HG02642 (cell line): Measurements from ENCODE around the gene CDKL1.
"Not testable (repeated sequence)": the region's sequence is repeated elsewhere in the genome, so short reads cannot be mapped to it uniquely, and the experiment has no call there.

ENCODE experiments used
- ATAC-seq: cut with Tn5 transposase; IDR thresholded peaks from one replicate; pipeline ENCODE4 v1.9.1; 2021; ENCODE audit warnings: mild to moderate bottlenecking; ENCODE audit not compliant: unreplicated experiment, poor library complexity

CDKL1 gene

GRCh38 chr14:50359631-50360030 is 37.0 kb downstream of the CDKL1 start:
- no peak for ATAC-seq

- ATAC-seq, result no peak
These were observed 38.8 kb downstream of the CDKL1 start for GRCh38 chr14:50357753-50358395.

GRCh38 chr14:50357124-50357523 is 39.6 kb downstream of the CDKL1 start:
- no peak for ATAC-seq

DNA sequence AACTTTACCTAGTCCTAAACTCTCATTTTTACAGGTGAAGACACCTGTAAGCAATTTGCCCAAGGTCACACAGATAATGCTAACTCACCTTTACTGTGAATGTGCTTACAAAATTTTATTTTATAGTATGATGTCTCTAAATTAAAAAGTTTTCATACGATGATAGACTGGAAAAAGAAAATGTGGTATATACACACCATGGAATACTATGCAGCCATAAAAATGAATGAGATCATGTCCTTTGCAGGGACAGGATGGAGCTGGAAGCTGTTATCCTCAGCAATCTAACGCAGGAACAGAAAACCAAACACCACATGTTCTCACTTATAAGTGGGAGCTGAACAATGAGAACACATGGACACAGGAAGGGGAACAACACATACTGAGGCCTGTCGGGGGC is 40.4 kb downstream of the CDKL1 start:
- ATAC-seq, result not testable (repeated sequence)

- ATAC-seq, result no peak
These were observed 41.0 kb downstream of the CDKL1 start for GRCh38 chr14:50355692-50356091.

- no peak for ATAC-seq
These were observed 42.2 kb downstream of the CDKL1 start for GRCh38 chr14:50354527-50354926.

DNA sequence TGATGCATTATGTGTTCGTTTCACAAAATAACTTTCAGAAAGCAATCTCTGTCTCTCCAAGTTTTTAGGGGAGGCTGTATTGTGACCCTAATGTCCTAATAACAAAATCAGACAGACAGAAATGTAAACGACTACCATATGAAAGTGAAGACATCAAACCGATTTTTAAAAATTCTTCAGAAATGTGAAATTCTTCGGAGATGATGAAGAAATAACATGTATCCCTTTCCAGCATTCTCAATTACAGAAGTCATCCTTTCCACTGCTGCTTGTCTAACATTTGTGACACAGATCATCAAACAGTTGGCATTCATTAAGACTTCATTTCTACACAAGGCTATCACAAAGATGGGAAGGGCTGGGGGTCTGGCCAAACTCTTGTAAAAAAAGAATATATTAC is 43.6 kb downstream of the CDKL1 start:
- no peak for ATAC-seq

- no peak for ATAC-seq
These were observed 44.1 kb downstream of the CDKL1 start for GRCh38 chr14:50352584-50352983.

- no peak for ATAC-seq
These were observed 45.7 kb downstream of the CDKL1 start for GRCh38 chr14:50350975-50351374.

DNA sequence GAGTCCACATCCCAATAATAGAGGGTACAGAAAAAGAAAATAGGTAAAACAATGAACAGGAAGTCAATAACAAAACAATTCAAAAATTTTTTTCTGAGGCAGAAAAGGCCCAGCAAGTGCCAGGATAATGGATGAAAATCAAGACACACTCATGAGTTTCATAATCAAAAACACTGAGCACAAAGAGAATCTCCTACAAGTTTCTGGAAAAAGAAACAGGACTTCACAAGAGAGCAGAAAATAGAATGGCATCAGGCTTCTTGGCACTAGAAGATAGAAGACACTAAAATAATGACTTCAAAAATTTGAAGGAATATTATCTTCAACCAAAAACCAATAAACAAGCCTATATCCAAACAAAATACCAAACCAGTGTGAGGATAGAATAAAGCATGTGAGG is 47.7 kb downstream of the CDKL1 start:
- no peak for ATAC-seq

- ATAC-seq, result no peak
These were observed 49.2 kb downstream of the CDKL1 start for GRCh38 chr14:50347521-50347920.

DNA sequence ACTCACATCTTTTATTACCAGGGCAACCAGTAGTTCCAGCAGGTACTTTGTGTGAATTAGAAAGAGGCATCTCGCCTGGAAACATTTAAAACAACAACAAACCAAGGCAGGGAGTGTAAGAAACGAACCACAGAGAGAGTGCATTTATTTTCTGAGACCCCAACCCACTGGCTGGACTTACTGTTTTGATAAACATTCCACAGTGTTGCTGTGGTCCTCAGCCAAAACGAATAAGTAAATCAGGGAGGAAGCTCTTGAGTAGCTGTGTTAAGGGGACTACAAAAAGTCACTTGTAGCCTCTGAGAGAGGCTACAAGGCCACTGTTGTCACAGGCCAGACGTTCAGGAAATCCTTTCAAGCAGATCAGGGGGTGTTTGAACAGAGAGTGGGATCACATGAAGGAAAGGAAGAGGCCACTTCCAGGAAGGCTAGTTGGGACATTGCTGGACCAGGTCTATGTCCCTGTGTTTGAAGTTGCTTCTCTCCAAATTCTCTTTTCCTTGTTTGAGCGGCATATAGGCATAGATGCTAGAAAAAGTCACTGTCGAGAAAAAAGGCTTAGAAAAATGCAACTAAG is 50.7 kb downstream of the CDKL1 start:
- no peak for ATAC-seq

DNA sequence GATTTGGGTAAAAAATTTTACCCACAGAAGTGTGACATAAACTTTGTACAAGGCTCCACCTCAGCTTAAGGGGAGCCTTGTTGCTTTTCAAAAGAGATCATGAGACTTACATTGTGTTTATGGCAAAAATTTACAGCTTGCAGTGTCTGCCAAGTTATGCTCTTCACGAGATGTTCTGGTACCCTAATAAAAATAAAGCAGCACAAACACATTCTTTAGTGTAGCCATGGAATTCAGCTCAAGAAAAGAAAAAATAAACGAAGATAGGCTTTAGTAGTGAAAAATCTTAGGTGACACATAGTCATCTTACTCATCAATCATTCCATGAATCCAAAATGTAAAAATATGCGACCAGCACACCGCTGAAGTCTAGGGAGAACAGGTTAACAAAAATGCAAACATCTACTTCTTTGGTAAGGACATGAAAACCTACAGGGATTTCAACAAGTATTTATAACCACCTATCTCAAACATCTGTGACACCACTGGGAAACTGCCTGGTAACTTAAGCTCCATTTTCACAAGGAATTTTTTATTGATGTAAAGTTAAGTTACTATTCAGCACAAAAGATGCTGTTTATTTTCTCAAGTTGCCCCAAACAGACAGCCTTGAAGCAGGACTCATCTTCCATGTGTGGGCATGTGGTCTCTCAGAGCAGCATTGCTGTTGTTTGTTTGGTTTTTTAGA is 51.7 kb downstream of the CDKL1 start:
- ATAC-seq, result no peak

- ATAC-seq, result peak; percentile 80
These were observed 52.4 kb downstream of the CDKL1 start for GRCh38 chr14:50344116-50344775.

DNA sequence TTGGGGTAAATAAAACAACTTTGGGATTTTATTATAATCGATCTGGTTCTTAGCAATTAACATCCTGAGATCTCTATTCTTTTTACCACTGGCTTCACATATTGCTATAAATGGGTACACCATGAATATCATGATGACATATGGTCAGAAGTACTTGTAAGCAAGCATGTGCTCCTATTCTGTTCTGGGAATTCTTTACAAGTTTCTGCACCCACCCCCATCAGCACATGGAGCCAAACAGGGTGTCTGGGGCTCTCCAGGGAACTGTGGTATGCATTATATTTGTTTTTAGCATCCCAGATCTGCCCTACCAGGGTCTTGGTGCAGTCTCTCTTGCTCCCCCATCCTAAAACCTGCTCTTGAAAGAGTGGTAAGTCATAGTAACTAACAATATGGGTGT is 53.2 kb downstream of the CDKL1 start:
- ATAC-seq, result no peak

GRCh38 chr14:50342221-50343078 is 54.2 kb downstream of the CDKL1 start:
- ATAC-seq, result peak; percentile 56

- no peak for ATAC-seq
These were observed 55.7 kb downstream of the CDKL1 start for GRCh38 chr14:50340963-50341362.

- ATAC-seq, result no peak
These were observed 56.6 kb downstream of the CDKL1 start for GRCh38 chr14:50340045-50340444.

- no peak for ATAC-seq
These were observed 57.4 kb downstream of the CDKL1 start for GRCh38 chr14:50339178-50339804.

- no peak for ATAC-seq
These were observed 58.1 kb downstream of the CDKL1 start for GRCh38 chr14:50338587-50338986.
